Lower lobe of right lung (tissue), 2 donors: ENCODE measurements around the gene RTN4RL1. TPM values are rescaled to one million over a fixed set of nuclear protein-coding genes. Genes with fewer than 3 reads are reported as not detected.

Experiments used
- ATAC-seq, 2 donors: fragments of 200-7000 bp; cut with Tn5 transposase; one replicate each; pipeline ENCODE4 v1.9.1; 2020 to 2022; ENCODE audit warnings: mild to moderate bottlenecking in 2 of 2, moderate library complexity in 2 of 2
- DNase-seq: peaks from one replicate; pipeline ENCODE4 v3.0.0-alpha.2; 2020
- H3K27ac ChIP-seq: fragments of 200-600 bp; one replicate; pipeline ENCODE4 v1.8.0; 2022
- H3K27me3 ChIP-seq: fragments of 200-600 bp; one replicate; pipeline ENCODE4 v1.8.0; 2022; ENCODE audit warnings: low read depth
- H3K36me3 ChIP-seq: fragments of 200-600 bp; one replicate; pipeline ENCODE4 v1.8.0; 2022; ENCODE audit warnings: mild to moderate bottlenecking
- H3K4me1 ChIP-seq: fragments of 200-600 bp; one replicate; pipeline ENCODE4 v1.8.0; 2022
- H3K4me3 ChIP-seq: fragments of 200-600 bp; one replicate; pipeline ENCODE4 v1.8.0; 2022; ENCODE audit warnings: mild to moderate bottlenecking
- H3K9me3 ChIP-seq: fragments of 200-600 bp; one replicate; pipeline ENCODE4 v1.8.0; 2022
- CTCF ChIP-seq: fragments of 200-600 bp; IDR thresholded peaks from one replicate; pipeline ENCODE4 v1.8.0; 2022; ENCODE audit warnings: antibody characterized with exemption, mild to moderate bottlenecking
- intact Hi-C: fragments of 100-400 bp; cut with DNase I; formaldehyde crosslinking; loops from one replicate; pipeline ENCODE4 v1.11.0; 2022
- total RNA-seq: library from RNA; stranded (reverse); fragmentation: NEBNext Ultra II Directional; extraction: Animal tissue kit (Norgen Biotek cat#: 25700); gene quantifications from one replicate; pipeline ENCODE4 v1.2.1, GENCODE V29; 2021
- donor health status: DM: no; HTN: yes; CAD: no; lungs with severe emphysema.

Gene RTN4RL1
- total RNA-seq, 1 donor from 2014 or later: 5.8 TPM

- no peak for DNase-seq
- no peak overlapping the region for H3K27ac ChIP-seq
- ATAC-seq: no peak
- TF ChIP-seq CTCF: no peak
- no peaks in the 10 kb centered on the region for H3K9me3 ChIP-seq
- peaks cover 27% of the 10 kb centered on the region for H3K4me1 ChIP-seq
- H3K36me3 ChIP-seq: no peaks in the 10 kb centered on the region
- H3K27me3 ChIP-seq: peaks cover 6% of the 10 kb centered on the region
- intact Hi-C loops: no loop called here
- H3K4me3 ChIP-seq: no peak overlapping the region
These were observed 29.0 kb downstream of the RTN4RL1 start for GRCh38 chr17:1995907-1996799.

GRCh38 chr17:1995321-1995892 is 29.7 kb downstream of the RTN4RL1 start:
- DNase-seq: no peak
- Histone ChIP-seq H3K9me3 (no peaks in the 10 kb centered on the region), H3K4me3 (no peak overlapping the region), H3K27me3 (peaks cover 6% of the 10 kb centered on the region), H3K27ac (no peak overlapping the region), H3K36me3 (no peaks in the 10 kb centered on the region), H3K4me1 (peaks cover 25% of the 10 kb centered on the region)
- TF ChIP-seq CTCF: no peak
- intact Hi-C loops: no loop called here
- no peak for ATAC-seq

GRCh38 chr17:1994707-1995106 is 30.4 kb downstream of the RTN4RL1 start:
- ATAC-seq (no peak), DNase-seq (no peak)
- intact Hi-C loops: no loop called here
- Histone ChIP-seq H3K4me3 (no peak overlapping the region), H3K9me3 (no peaks in the 10 kb centered on the region), H3K27me3 (peaks cover 6% of the 10 kb centered on the region), H3K27ac (no peak overlapping the region), H3K36me3 (no peaks in the 10 kb centered on the region), H3K4me1 (peaks cover 18% of the 10 kb centered on the region)
- no peak for TF ChIP-seq CTCF

GRCh38 chr17:1992541-1992940 is 32.6 kb downstream of the RTN4RL1 start:
- peaks cover under 1% of the 10 kb centered on the region for H3K27me3 ChIP-seq
- no peaks in the 10 kb centered on the region for H3K36me3 ChIP-seq
- DNase-seq (no peak), ATAC-seq (no peak)
- H3K4me3 ChIP-seq: no peak overlapping the region
- no peak for TF ChIP-seq CTCF
- H3K4me1 ChIP-seq: peaks cover 2% of the 10 kb centered on the region
- intact Hi-C loops: no loop called here
- H3K27ac ChIP-seq: no peak overlapping the region
- no peaks in the 10 kb centered on the region for H3K9me3 ChIP-seq

- Histone ChIP-seq H3K27me3 (no peaks in the 10 kb centered on the region), H3K4me1 (no peaks in the 10 kb centered on the region), H3K36me3 (no peaks in the 10 kb centered on the region), H3K9me3 (no peaks in the 10 kb centered on the region), H3K4me3 (no peak overlapping the region), H3K27ac (no peak overlapping the region)
- DNase-seq (no peak), ATAC-seq (no peak)
- intact Hi-C loops: no loop called here
- no peak for TF ChIP-seq CTCF
These were observed 36.0 kb downstream of the RTN4RL1 start for GRCh38 chr17:1989135-1989534.
